ENCODE data around the gene LRRK1. TPM values are rescaled to one million over a fixed set of nuclear protein-coding genes. Genes with fewer than 3 reads are reported as not detected.

The LRRK1 gene
- total RNA-seq, 4 donors from 2014 or later: 7.1 to 29.3 (median 8.5) TPM

DNA sequence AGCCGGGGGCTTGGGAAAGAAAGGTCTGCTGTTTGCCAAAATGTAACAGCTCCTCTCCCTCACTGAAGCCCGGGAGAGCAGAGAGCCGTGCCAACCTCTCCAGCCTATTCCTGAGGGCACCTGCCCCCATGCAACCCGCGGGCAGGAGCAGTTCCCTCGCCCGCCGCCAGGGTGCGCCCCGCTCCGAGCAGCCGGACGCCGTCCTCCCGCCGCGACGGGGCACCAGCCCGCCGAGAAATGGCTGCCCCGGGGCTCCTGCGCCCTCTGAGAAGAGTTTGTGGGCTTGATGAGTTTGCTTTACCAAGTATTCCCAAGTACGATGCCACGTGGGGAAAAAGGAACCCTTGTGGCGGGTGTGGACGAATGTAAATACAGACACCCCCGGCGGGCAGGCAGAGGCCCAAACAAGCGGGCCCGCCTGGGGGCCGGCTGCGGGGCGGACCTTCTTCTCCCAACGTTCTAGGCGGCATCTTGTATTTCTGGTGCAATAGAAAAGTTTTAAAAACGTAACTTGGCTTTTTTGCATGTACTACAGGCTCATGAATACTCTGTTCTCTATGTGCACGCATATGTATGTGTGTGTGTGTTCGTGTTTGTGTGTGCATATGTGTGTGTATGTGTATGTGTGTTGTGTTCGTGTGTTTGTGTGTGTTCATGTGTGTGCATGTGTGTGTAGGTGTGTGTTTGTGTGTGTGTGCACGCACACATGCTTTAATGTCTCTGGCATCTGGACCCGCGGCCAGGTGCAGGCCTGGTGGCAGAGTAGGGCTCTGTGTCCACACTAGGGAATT, 169.8 kb downstream of the LRRK1 start:
- Histone ChIP-seq H3K4me3 (replicated peaks in 1 of 3) (no peak overlapping the region), H3K9me3 (no peaks in the 10 kb centered on the region), H3K27ac (no peak overlapping the region), H3K4me1 (peaks cover 6 to 37% of the 10 kb centered on the region in 2 donors), H3K27me3 (no peaks in the 10 kb centered on the region), H3K36me3 (no peaks in the 10 kb centered on the region)
- 45 to 64% methylated on average over 22 to 23 of the region's 42 CpGs for WGBS, 2 donors
- no peak for TF ChIP-seq POLR2A (IDR thresholded peaks at IDR 0.05)
- TF ChIP-seq, protein P1, sequence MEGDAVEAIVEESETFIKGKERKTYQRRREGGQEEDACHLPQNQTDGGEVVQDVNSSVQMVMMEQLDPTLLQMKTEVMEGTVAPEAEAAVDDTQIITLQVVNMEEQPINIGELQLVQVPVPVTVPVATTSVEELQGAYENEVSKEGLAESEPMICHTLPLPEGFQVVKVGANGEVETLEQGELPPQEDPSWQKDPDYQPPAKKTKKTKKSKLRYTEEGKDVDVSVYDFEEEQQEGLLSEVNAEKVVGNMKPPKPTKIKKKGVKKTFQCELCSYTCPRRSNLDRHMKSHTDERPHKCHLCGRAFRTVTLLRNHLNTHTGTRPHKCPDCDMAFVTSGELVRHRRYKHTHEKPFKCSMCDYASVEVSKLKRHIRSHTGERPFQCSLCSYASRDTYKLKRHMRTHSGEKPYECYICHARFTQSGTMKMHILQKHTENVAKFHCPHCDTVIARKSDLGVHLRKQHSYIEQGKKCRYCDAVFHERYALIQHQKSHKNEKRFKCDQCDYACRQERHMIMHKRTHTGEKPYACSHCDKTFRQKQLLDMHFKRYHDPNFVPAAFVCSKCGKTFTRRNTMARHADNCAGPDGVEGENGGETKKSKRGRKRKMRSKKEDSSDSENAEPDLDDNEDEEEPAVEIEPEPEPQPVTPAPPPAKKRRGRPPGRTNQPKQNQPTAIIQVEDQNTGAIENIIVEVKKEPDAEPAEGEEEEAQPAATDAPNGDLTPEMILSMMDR (IDR thresholded peaks at IDR 0.05): peak; percentile 90 to 100 (median 100)
- intact Hi-C loops (cut with DNase I): loop anchor here (2.0 to 5.0 kb wide), 2 partner anchors 72 to 168 kb away; no protein-coding TSS in a partner anchor
- DNase-seq: peak; percentile 85

DNA sequence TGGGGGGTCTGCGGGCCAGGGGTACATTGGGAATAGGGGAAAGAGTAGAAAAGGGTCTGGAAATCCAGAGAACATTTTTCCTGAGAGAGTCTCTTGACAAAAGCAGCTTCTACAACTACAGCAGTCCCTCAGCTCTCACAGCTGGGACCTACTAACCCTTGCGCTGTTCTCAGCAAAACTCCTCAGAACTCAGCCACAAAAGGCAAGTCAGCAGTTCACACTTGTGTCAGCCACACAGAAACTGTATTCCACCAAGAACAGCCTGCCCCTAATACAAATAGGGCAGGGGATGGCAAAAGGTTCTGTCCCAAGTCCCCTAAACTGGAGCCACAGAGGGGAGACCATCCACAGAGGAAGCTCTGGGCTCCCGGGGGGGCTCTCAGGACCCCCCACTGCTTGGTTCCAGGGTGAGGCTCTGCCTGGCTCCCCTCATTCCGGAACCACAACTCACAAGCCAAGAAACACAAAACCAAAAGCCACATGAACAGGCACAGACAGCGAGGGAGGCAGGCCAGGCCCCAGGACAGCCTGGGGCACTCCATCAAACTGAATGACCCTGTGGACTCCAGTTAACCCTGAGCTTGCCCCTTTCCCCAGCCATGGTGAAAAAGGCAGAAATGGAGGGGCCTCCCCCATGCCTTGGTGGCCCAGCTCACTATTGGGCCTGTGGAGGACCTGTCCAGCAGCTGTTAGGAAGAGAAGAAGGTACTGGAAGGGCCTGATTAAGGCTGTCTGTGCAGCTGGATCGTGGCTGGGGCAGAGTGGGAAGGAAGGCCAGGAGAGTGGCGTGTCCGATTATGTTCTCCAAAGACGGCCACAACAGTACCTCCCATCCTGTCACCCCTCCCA, 170.6 kb downstream of the LRRK1 start:
- Histone ChIP-seq H3K4me1 (peaks cover 6 to 37% of the 10 kb centered on the region in 2 donors), H3K36me3 (no peaks in the 10 kb centered on the region), H3K27me3 (no peaks in the 10 kb centered on the region), H3K9me3 (no peaks in the 10 kb centered on the region), H3K4me3 (replicated peaks in 1 of 3) (no peak overlapping the region), H3K27ac (peak overlapping the region in 2 of 3 donors; percentile 12 to 15)
- DNase-seq: no peak
- WGBS, 2 donors: 84 to 86% methylated on average over 9 of the region's 9 CpGs
- intact Hi-C loops (cut with DNase I): loop anchor here (2.0 to 5.0 kb wide), 2 partner anchors 73 to 167 kb away; no protein-coding TSS in a partner anchor
- TF ChIP-seq POLR2A (IDR thresholded peaks at IDR 0.05): no peak
- TF ChIP-seq, protein P1 (IDR thresholded peaks at IDR 0.05): no peak

DNA sequence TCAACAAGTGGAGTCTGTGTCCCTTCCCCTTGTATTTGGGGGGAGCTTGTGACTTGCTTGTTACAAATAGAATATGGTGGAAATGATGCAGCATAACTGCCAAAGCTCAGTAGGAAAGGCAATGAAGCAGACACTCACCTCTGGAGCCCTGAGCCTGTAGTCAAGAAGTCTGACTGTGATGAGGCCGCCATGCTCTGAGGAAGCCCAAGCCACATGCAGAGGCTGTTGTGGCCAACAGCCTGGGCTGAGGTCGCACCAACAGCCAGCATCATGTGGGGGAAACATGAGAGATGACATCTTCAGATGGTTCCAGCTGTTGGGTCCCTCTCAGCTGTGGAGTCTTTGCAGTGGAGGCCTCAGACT, 171.3 kb downstream of the LRRK1 start:
- intact Hi-C loops (cut with DNase I): no loop called here
- DNase-seq: no peak
- Histone ChIP-seq H3K4me3 (replicated peaks in 1 of 3) (no peak overlapping the region), H3K27me3 (no peaks in the 10 kb centered on the region), H3K36me3 (no peaks in the 10 kb centered on the region), H3K9me3 (no peaks in the 10 kb centered on the region), H3K27ac (no peak overlapping the region), H3K4me1 (peaks cover 6 to 37% of the 10 kb centered on the region in 2 donors)
- 86 to 100% methylated on average over 1 to 2 of the region's 2 CpGs for WGBS, 2 donors
- TF ChIP-seq POLR2A (IDR thresholded peaks at IDR 0.05): no peak
- TF ChIP-seq, protein P1 (IDR thresholded peaks at IDR 0.05): no peak

DNA sequence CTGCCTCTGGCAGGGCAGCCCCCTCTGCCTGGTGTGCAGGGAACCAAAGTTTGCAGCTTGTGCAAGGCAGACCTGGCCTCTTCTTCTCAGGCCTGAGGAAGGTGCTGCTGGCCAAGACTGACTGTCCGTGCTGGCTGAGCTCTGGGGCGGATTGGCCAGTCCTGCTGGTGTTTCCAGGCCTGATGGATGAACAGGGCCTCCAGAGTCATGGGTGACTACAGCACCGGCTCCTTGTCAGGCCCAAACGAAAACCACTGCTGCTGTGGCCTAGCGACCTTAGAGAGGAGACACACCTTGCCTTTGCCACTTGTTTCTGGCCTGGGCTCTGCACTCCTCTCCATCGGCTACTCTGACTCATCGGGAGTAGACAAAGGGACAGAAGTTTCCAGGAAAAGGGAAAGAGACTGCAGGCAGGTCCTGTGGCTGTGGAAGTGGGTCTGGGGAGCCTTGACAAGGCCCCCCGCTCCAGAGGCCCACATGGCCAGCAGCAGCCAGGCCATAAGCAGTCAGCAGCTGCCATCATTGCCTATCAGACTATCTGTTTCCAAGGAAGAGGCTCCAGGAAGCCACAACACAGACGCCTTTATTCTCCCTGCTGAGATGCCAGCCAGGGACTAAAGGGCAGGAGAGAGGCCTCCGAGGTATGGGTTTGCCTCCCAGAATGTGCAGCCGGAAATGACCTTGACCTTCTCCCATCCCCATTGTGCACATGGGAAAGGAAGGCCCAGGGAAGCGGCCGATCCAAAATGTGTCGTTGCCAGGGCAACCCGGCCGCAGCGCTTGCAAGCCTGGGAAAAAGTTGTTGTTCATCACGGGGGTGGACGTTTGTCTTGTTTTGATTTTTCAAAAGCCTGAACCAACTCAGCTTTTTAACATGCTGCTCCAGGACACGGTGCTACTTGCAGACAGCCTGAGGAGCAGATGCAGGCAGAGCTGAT, 172.2 kb downstream of the LRRK1 start:
- 64% methylated on average over 18 to 19 of the region's 20 CpGs for WGBS, 2 donors

More for the DNA sequence above, 172.2 kb downstream of the LRRK1 start:
- Histone ChIP-seq H3K36me3 (no peaks in the 10 kb centered on the region), H3K27ac (peak overlapping the region in 2 of 3 donors; percentile 43 to 50), H3K9me3 (no peaks in the 10 kb centered on the region), H3K4me1 (peaks cover 6 to 37% of the 10 kb centered on the region in 2 donors), H3K4me3 (replicated peaks in 1 of 3) (no peak overlapping the region), H3K27me3 (no peaks in the 10 kb centered on the region)
- TF ChIP-seq POLR2A (IDR thresholded peaks at IDR 0.05): no peak
- TF ChIP-seq, protein P1 (IDR thresholded peaks at IDR 0.05): no peak
- intact Hi-C loops (cut with DNase I): no loop called here
- peak in 1 of 2 donors; percentile 10 for DNase-seq

All from thyroid gland (tissue), 4 donors.